ENCODE data around the gene FAM131A. TPM values are rescaled to one million over a fixed set of nuclear protein-coding genes. Genes with fewer than 3 reads are reported as not detected.

The FAM131A gene
- total and polyA plus RNA-seq, 5 experiments from 2014 or later, result 0.98 to 9.0 (median 1.8) TPM

DNA sequence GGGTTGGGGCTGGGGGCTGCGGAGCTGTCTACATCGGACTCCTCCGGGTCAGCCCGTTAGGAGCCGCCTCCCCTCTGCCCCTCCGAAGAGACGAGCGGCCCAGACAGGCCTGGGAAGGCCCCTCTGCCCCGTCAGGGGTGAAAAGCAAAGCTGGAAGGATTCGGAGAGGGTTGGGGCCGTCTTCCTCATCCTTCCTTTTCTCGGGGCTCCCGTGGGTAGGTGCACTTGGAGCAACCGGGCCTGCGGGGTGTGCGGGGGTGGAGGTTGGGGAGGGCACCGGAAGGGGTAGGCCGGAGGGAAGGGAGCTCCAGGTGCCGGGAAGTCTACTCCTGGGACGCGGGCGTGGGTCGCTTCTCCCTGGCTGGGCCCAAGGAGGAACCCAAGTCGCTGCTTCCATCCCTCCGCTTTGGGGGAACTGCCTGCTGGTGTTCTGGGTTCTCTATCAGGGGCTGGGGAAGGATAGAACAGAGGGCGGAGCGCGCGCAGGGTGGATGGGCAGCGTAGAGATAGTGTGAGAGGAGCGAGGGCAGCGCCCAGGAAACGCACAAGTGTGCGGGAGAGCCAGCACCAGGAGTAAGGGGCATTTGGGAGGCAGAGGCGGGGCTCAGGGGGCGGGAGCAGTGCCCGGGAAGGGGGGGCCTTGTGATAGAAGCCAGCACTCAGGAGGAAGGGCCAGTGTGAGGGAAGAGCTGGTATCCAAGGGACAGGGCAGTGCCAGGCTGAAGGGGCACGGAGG is 24.7 kb downstream of the FAM131A start:
- DNase-seq (peak in 7 of 10 donors; percentile 13 to 54 (median 36)), ATAC-seq (peak; percentile 19 to 26)
- Mint-ChIP-seq H3K4me3 (peak overlapping the region; percentile 91 to 98 (median 97)), H3K9me3 (no peaks in the 10 kb centered on the region), H3K27me3 (peaks cover 0 to 3% (median 0%) of the 10 kb centered on the region in 5 donors), H3K36me3 (peaks cover 0 to 20% (median 0%) of the 10 kb centered on the region in 3 donors), H3K27ac (peak overlapping the region; percentile 79 to 97 (median 93)), H3K4me1 (peaks cover 21 to 40% (median 36%) of the 10 kb centered on the region in 4 donors)
- POLR2A ChIA-PET, result interaction anchor here (0.5 to 3.2 kb wide), 14 partner anchors 8 to 1576 kb away, joined by 3 to 15 read pairs (median 3); partner anchors contain the start of genes EIF4G1, FAM131A, PSMD2 and TRA2B

DNA sequence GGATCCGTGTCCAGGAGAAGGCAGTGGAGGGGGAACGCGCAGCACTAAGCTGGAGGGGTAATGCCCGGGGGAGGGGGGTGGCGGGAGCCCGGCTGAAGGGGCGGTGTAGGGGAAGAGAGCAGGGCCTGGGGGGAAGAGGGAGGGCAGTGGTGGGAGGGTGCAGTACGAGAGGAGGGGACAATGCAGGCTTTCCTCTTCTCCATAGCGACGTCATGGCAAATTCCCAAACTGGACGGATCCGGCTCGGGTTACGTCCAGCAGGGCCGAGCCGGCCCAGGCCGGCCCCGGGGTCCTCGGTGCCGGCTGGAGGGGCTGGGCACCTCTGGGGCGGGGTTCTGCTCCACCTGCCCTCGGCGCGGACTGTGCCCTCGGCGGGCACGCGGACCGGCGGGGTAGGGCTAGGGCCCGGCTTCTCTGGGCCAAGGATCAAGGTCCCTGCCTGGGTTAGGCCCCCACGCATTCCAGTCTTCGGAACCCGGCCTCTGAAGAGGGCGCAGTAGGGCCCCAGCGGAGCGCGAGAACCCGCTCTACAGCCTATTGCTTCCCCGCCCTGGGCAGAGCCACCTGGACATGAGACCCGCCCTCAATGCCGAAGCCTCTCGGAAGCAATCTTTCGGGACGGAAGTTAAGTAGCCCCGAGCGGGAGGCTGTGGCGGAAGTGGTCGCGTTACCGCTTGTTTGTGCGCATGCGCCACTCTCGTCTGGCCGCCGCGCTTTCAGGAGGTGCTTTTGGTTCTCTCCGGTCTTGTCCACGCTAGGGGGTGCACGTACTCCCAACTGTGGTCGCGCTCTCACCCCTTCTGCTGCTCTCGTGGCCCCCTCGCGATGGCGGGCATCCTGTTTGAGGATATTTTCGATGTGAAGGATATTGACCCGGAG is 25.5 kb downstream of the FAM131A start:
- ATAC-seq (peak; percentile 80 to 84), DNase-seq (peak; percentile 79 to 96 (median 93))
- Mint-ChIP-seq H3K4me3 (peak overlapping the region; percentile 91 to 99 (median 98)), H3K36me3 (peaks cover 0 to 28% (median 0%) of the 10 kb centered on the region in 3 donors), H3K27ac (peak overlapping the region; percentile 91 to 98 (median 96)), H3K4me1 (peaks cover 21 to 41% (median 36%) of the 10 kb centered on the region in 4 donors), H3K9me3 (no peaks in the 10 kb centered on the region), H3K27me3 (peaks cover 0 to 3% (median 0%) of the 10 kb centered on the region in 5 donors)
- POLR2A ChIA-PET, result interaction anchor here (0.5 to 3.2 kb wide), 14 partner anchors 9 to 1575 kb away, joined by 3 to 15 read pairs (median 3); partner anchors contain the start of genes EIF2B5, EIF4G1, FAM131A and TRA2B

DNA sequence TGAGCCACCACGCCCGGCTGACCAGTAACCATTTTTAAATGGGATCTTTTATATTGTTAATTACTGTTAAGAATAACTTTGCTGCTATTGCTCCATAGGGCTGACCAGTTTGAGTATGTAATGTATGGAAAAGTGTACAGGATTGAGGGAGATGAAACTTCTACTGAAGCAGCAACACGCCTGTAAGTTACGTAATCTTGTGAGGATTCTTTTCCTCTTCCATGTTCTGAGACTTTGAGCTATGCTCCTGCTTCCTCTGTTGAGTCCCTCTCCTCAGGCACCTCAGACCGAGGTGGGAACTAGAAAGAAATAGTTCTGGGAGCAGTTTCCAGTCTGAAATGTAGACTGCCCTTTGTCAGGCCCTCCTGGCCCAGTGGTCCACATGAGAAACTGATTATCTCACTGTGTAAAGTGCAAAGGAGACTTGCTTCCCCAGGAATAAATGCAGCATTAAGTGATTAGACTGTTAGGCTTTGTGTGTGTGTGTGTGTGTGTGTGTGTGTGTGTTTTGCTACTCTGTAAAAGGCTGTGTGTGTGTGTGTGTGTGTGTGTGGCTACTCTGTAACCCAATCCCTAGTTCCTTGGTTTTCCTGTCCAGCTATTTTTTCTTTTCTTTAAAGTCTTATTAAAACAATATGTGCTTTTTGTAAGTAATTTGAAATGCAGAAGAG is 29.4 kb downstream of the FAM131A start:
- peak overlapping the region in 1 of 10 donors; percentile 26 for H3K4me3 Mint-ChIP-seq
- H3K27me3 Mint-ChIP-seq, result peaks cover 0 to 3% (median 0%) of the 10 kb centered on the region in 5 donors
- ATAC-seq (no peak), DNase-seq (no peak)
- peaks cover 0 to 48% (median 0%) of the 10 kb centered on the region in 3 donors for H3K36me3 Mint-ChIP-seq
- no peaks in the 10 kb centered on the region for H3K9me3 Mint-ChIP-seq
- peaks cover 24 to 34% (median 29%) of the 10 kb centered on the region in 4 donors for H3K4me1 Mint-ChIP-seq
- POLR2A ChIA-PET, result interaction anchor here (0.8 kb wide), 1 partner anchor 27 kb away, joined by 5 read pairs; no protein-coding TSS in a partner anchor
- H3K27ac Mint-ChIP-seq, result peak overlapping the region in 2 of 10 donors; percentile 9 to 75

GRCh38 chr3:184368116-184368515 is 30.7 kb downstream of the FAM131A start:
- peaks cover 25 to 34% (median 26%) of the 10 kb centered on the region in 4 donors for H3K4me1 Mint-ChIP-seq
- peaks cover 0 to 2% (median 0%) of the 10 kb centered on the region in 5 donors for H3K27me3 Mint-ChIP-seq
- DNase-seq (no peak), ATAC-seq (no peak)
- H3K27ac Mint-ChIP-seq, result no peak overlapping the region
- POLR2A ChIA-PET, result no interaction called here
- no peaks in the 10 kb centered on the region for H3K9me3 Mint-ChIP-seq
- no peak overlapping the region for H3K4me3 Mint-ChIP-seq
- H3K36me3 Mint-ChIP-seq, result peaks cover 0 to 48% (median 0%) of the 10 kb centered on the region in 3 donors

DNA sequence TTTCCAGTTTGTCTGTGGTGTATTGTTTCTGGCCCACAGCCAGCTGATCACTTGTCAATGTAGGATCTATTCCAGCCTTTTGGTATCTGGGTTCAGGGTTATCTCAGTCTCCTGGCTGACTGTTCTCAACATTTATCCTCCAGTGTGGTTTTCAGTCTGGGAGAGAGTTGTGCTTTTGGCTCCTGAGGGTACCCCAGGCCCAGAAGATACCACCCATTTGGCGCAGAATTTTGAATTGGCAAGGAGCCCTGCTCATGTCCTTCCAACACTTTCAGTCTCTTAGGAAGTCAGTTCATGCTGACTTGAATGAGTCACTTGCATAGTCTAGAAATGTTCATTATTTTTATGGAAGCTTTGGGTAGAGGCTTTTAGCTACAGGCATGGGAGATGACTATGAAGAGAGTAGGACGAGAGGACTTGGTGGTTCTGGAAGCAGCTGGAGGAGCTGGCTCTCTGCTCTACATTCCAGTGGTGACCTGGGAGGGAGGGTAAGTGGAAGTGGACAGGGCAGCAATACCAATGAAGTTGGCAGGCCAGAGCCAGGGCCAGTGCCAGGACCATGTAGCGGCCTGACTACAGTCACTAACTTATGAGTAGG is 31.3 kb downstream of the FAM131A start:
- Mint-ChIP-seq H3K4me3 (no peak overlapping the region), H3K36me3 (peaks cover 0 to 48% (median 0%) of the 10 kb centered on the region in 3 donors), H3K27ac (peak overlapping the region in 1 of 10 donors; percentile 44), H3K27me3 (no peaks in the 10 kb centered on the region), H3K4me1 (peaks cover 19 to 30% (median 26%) of the 10 kb centered on the region in 4 donors), H3K9me3 (no peaks in the 10 kb centered on the region)
- POLR2A ChIA-PET, result no interaction called here
- DNase-seq (no peak), ATAC-seq (no peak)

GRCh38 chr3:184371570-184372018 is 34.2 kb downstream of the FAM131A start:
- Mint-ChIP-seq H3K4me3 (peak overlapping the region in 1 of 10 donors; percentile 58), H3K27ac (peak overlapping the region in 6 of 10 donors; percentile 21 to 78 (median 55)), H3K4me1 (peaks cover 4 to 16% (median 11%) of the 10 kb centered on the region in 4 donors), H3K36me3 (peaks cover 0 to 33% (median 0%) of the 10 kb centered on the region in 3 donors), H3K9me3 (no peaks in the 10 kb centered on the region), H3K27me3 (peaks cover under 1 to 9% (median 5%) of the 10 kb centered on the region in 5 donors)
- POLR2A ChIA-PET, result interaction anchor here (0.7 to 1.5 kb wide), 2 partner anchors 8 to 9 kb away, joined by 3 to 5 read pairs; partner anchors contain the start of genes CLCN2 and POLR2H
- peak; percentile 33 to 75 (median 50) for DNase-seq
- ATAC-seq, result peak; percentile 97 to 98

DNA sequence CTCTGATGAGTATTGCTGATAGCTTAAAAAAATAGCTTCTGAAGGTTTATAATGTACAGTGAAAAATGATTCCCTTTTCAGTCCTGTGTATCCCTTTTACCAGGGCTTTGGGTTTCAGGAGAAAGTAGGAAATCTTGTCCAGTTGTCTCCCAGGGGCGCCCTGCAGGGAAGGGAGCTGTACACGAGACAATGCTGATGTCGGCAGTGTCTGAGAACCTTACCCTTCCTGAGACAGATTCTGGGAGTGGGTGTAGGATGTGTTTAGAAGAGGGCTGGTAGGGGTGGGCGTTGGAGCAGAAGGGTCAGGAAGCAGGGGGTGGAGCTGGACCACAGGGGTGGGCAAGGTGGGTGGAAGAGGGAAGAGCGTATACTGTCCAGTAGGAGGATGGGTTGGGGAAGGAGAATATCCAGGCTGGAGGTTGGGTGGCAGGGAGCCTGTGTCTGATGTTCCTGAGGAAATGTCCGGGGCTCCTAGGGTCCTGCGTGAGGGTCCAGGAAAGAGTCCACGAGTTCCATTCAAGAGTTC is 35.0 kb downstream of the FAM131A start:
- Mint-ChIP-seq H3K36me3 (peaks cover 0 to 25% (median 0%) of the 10 kb centered on the region in 3 donors), H3K4me3 (no peak overlapping the region)
- no peak for DNase-seq

GRCh38 chr3:184372911-184373310 is 35.5 kb downstream of the FAM131A start:
- Mint-ChIP-seq H3K4me3 (no peak overlapping the region), H3K36me3 (peaks cover 0 to 20% (median 0%) of the 10 kb centered on the region in 3 donors), H3K9me3 (no peaks in the 10 kb centered on the region), H3K4me1 (peaks cover 5 to 14% (median 11%) of the 10 kb centered on the region in 4 donors), H3K27me3 (peaks cover 7 to 20% (median 14%) of the 10 kb centered on the region in 5 donors), H3K27ac (peak overlapping the region in 1 of 10 donors; percentile 77)
- POLR2A ChIA-PET, result interaction anchor here (1.0 to 1.5 kb wide), 2 partner anchors 11 to 193 kb away, joined by 3 to 5 read pairs; partner anchors contain the start of genes CLCN2 and POLR2H
- DNase-seq, result no peak
- no peak for ATAC-seq

More for the DNA sequence above, 35.0 kb downstream of the FAM131A start:
- H3K27me3 Mint-ChIP-seq, result peaks cover 7 to 14% (median 10%) of the 10 kb centered on the region in 5 donors
- peaks cover 5 to 13% (median 6%) of the 10 kb centered on the region in 4 donors for H3K4me1 Mint-ChIP-seq
- POLR2A ChIA-PET, result interaction anchor here (0.7 to 1.5 kb wide), 2 partner anchors 9 to 10 kb away, joined by 3 to 5 read pairs; partner anchors contain the start of genes CLCN2 and POLR2H
- no peak for ATAC-seq
- no peaks in the 10 kb centered on the region for H3K9me3 Mint-ChIP-seq
- peak overlapping the region in 4 of 10 donors; percentile 59 to 78 (median 76) for H3K27ac Mint-ChIP-seq

DNA sequence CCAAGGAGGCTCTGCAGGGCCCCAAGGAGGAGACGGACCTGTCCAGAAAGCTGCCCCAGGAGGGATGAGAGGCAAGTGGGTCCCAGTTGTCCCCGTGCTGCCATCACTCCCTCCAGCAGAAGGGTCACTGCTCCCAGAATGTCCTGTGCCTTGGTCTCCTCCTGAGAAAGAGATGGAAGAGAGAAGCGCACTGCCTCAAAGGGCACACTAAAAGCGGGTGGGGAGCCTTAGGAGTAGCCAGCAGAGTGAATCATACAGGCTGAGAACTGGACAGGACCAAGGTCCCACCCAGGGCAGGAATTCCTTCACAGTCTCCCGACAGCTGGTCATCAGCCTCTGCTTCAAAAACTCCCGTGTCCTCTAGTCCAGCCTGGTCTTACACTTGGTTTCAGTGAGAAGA is 36.0 kb downstream of the FAM131A start:
- Mint-ChIP-seq H3K9me3 (no peaks in the 10 kb centered on the region), H3K27me3 (peaks cover 8 to 24% (median 19%) of the 10 kb centered on the region in 5 donors), H3K27ac (no peak overlapping the region), H3K4me3 (no peak overlapping the region), H3K36me3 (peaks cover 0 to 15% (median 0%) of the 10 kb centered on the region in 3 donors), H3K4me1 (peaks cover 5 to 16% (median 12%) of the 10 kb centered on the region in 4 donors)
- DNase-seq (no peak), ATAC-seq (no peak)
- POLR2A ChIA-PET, result interaction anchor here (1.0 kb wide), 1 partner anchor 193 kb away, joined by 3 read pairs; no protein-coding TSS in a partner anchor

- peaks cover 0 to 4% (median 0%) of the 10 kb centered on the region in 3 donors for H3K36me3 Mint-ChIP-seq
- no peak for ATAC-seq
- peaks cover 10 to 26% (median 15%) of the 10 kb centered on the region in 4 donors for H3K4me1 Mint-ChIP-seq
- H3K4me3 Mint-ChIP-seq, result no peak overlapping the region
- no peak for DNase-seq
- POLR2A ChIA-PET, result no interaction called here
- H3K27ac Mint-ChIP-seq, result peak overlapping the region in 2 of 10 donors; percentile 53 to 57
- H3K9me3 Mint-ChIP-seq, result no peaks in the 10 kb centered on the region
- H3K27me3 Mint-ChIP-seq, result peaks cover 20 to 36% (median 34%) of the 10 kb centered on the region in 5 donors
Observed at GRCh38 chr3:184375747-184376461, 38.5 kb downstream of the FAM131A start.

Measured in naive thymus-derived CD8-positive, alpha-beta T cell (primary cell).